Esophagus squamous epithelium (tissue), 5 donors: ENCODE data around the gene STARD7. TPM values are rescaled to one million over a fixed set of nuclear protein-coding genes. Genes with fewer than 3 reads are reported as not detected.

Source experiments
- DNase-seq: peaks from one replicate; lab custom pipeline; 2025; lab: John Stamatoyannopoulos, UW
- H3K27ac ChIP-seq, 4 donors: fragments of 200-600 bp; sonication (generic); one replicate each; pipeline ENCODE4 v1.5.1; 2016 to 2019; ENCODE audit warnings: mild to moderate bottlenecking in 1 of 4
- H3K27me3 ChIP-seq, 4 donors: fragments of 200-600 bp; sonication (generic); 1 replicate in 3 of 4; 2 replicates in 1 of 4; pipeline versions ENCODE4 v1.5.1 to v1.6.0; 2017 to 2021; ENCODE audit warnings: antibody characterized with exemption in 1 of 4
- H3K36me3 ChIP-seq, 3 donors: fragments of 200-600 bp; sonication (generic); one replicate each; pipeline ENCODE4 v1.5.1; 2016 to 2019
- H3K4me1 ChIP-seq, 3 donors: fragments of 200-600 bp; sonication (generic); one replicate each; pipeline ENCODE4 v1.5.1; 2017 to 2019
- H3K4me3 ChIP-seq, 4 donors: fragments of 200-600 bp; sonication (generic); 1 replicate in 3 of 4; 2 replicates in 1 of 4; pipeline ENCODE4 v1.5.1; 2016 to 2019; ENCODE audit warnings: mild to moderate bottlenecking in 2 of 4, moderate library complexity in 1 of 4
- H3K9me3 ChIP-seq, 3 donors: fragments of 200-600 bp; sonication (generic); one replicate each; pipeline ENCODE4 v1.5.1; 2016 to 2019
- POLR2A ChIP-seq, 4 donors: fragments of 450-650 bp; IDR thresholded peaks; one replicate each; pipeline ENCODE4 v1.6.1; 2017; ENCODE audit warnings: antibody characterized with exemption in 4 of 4, mild to moderate bottlenecking in 4 of 4, moderate library complexity in 3 of 4
- WGBS, 2 donors: methylation state at CpG; one replicate each; pipeline ENCODE4 v1.1.5; 2018; 5-methylcytosine and 5-hydroxymethylcytosine counted together
- intact Hi-C: fragments of 100-400 bp; cut with DNase I; formaldehyde crosslinking; loops from one replicate; pipeline ENCODE4 v1.15.0; 2022
- total RNA-seq, 4 donors: library from RNA; depleted of rRNA; stranded (reverse); fragments of >200 nt; gene quantifications; one replicate each; pipeline ENCODE4 v1.1.0, GENCODE V29; 2016
- TF ChIP-seq, protein P1 (sequence below), 6 experiments: fragments of 450-650 bp in 4 of 6; fragments of 200-600 bp in 2 of 6; sonication (generic) in 2 of 6; IDR thresholded peaks; one replicate each; pipeline ENCODE4 v1.5.1; 2016 to 2019; ENCODE audit warnings: antibody characterized with exemption in 6 of 6, mild to moderate bottlenecking in 4 of 6, moderate library complexity in 4 of 6
- donor health status: DM: yes; HTN: yes; CAD: no.

STARD7 gene
- total RNA-seq, 4 donors from 2014 or later: 84.2 to 137 (median 111) TPM

DNA sequence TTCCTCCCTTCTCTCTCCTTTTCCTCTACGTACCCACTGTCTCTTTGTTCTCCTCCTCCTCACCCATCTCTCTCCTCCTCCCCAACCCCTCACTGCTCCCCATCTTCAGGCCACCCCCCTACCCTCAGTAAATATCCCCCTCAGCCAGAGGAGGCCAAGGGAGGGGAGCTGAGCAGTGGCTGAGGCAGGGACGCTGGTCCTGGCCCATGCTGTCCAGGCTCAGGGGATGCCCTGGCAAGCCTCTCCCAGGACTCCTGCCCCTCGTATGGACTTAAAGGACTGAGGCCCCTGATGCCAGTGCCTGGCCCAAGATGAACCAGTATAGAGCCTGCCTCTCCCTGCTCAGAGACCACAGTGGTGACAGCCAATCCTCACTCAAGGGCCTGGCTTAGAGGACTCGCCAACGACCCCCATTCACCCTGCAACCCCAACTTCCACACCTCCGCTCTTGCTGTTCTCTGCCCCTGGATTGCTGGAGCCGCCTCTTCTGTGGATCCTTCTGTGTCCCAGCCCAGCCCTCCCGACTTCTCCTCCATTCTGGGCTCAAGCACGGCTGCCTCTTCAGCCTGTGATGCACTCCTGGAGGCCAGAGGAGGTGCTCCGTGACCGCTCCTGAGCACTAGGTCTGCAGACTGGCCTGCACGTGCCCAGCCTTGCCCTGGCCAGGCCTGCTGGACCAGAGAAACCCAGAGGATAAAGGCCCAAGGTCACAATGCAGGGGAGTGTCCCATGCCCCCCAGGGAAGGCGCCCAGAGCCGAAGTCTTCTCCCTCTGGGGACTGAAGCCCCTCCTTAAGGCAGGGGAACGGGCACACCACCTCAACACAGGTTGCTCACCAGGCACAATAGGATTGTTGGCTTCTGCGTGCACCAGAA, 53.9 kb downstream of the STARD7 start:
- intact Hi-C loops: no loop called here
- Histone ChIP-seq H3K27ac (no peak overlapping the region), H3K9me3 (no peaks in the 10 kb centered on the region), H3K4me3 (no peak overlapping the region), H3K27me3 (peaks cover 0 to 23% (median 0%) of the 10 kb centered on the region in 4 donors), H3K36me3 (no peaks in the 10 kb centered on the region), H3K4me1 (peaks cover 0 to 5% (median 0%) of the 10 kb centered on the region in 3 donors)
- WGBS, 2 donors: 90 to 93% methylated on average over 5 to 6 of the region's 16 CpGs
- DNase-seq: no peak
- TF ChIP-seq POLR2A (IDR thresholded peaks at IDR 0.05): no peak
- TF ChIP-seq, protein P1, sequence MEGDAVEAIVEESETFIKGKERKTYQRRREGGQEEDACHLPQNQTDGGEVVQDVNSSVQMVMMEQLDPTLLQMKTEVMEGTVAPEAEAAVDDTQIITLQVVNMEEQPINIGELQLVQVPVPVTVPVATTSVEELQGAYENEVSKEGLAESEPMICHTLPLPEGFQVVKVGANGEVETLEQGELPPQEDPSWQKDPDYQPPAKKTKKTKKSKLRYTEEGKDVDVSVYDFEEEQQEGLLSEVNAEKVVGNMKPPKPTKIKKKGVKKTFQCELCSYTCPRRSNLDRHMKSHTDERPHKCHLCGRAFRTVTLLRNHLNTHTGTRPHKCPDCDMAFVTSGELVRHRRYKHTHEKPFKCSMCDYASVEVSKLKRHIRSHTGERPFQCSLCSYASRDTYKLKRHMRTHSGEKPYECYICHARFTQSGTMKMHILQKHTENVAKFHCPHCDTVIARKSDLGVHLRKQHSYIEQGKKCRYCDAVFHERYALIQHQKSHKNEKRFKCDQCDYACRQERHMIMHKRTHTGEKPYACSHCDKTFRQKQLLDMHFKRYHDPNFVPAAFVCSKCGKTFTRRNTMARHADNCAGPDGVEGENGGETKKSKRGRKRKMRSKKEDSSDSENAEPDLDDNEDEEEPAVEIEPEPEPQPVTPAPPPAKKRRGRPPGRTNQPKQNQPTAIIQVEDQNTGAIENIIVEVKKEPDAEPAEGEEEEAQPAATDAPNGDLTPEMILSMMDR (IDR thresholded peaks at IDR 0.05): no peak

DNA sequence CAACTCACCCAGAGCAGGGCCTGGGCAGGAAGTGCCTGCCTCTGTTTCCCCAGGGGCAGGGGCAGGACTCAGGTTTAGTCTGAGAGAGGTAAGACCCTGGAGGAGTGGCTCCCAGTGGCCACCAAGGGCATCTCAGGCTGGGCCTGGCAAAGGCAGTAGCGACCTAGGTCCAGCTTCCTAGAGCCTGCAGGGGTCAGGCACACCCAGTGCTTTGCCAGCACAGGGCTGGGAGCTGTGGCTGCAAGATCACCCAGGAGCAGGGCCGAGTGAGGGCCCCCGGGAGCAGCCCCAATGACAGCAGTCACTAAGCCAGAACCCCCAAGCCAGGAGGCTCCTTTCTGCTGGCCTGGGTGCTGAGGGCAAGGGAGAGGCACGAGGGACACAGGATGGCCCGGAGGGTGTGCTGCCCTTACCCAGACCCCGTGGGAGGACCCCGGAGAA, 54.6 kb downstream of the STARD7 start:
- intact Hi-C loops: no loop called here
- H3K36me3 ChIP-seq: no peaks in the 10 kb centered on the region
- H3K4me3 ChIP-seq: no peak overlapping the region
- TF ChIP-seq, protein P1 (IDR thresholded peaks at IDR 0.05): no peak
- no peak for TF ChIP-seq POLR2A (IDR thresholded peaks at IDR 0.05)
- no peak overlapping the region for H3K27ac ChIP-seq
- H3K4me1 ChIP-seq: peaks cover 0 to 6% (median 0%) of the 10 kb centered on the region in 3 donors
- DNase-seq: no peak
- H3K27me3 ChIP-seq: peaks cover 0 to 22% (median 0%) of the 10 kb centered on the region in 4 donors
- no peaks in the 10 kb centered on the region for H3K9me3 ChIP-seq
- 59 to 60% methylated on average over 3 to 4 of the region's 7 CpGs for WGBS, 2 donors

DNA sequence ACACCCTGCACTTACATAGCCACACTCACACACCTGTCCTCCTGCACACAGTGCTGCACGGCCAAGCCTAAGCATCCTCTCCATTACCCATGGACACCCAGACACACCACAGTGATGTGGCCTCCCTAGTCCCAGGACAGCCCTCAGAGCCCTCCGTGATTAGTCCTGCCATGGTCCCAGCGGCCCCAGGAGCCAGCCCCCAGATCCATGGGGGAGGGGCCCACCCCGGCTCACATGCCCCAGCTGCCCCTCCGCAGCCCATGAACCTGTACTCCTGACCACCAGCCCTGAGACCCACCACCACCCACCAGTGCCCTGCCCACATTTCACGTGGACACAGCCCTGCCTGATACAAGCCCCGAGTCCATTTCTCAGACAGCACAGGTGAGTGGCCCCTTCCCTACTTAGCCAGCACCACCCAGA, 55.3 kb downstream of the STARD7 start:
- H3K27ac ChIP-seq: no peak overlapping the region
- no peak for DNase-seq
- no peak overlapping the region for H3K4me3 ChIP-seq
- no peaks in the 10 kb centered on the region for H3K9me3 ChIP-seq
- no peaks in the 10 kb centered on the region for H3K36me3 ChIP-seq
- peaks cover 0 to 15% (median 0%) of the 10 kb centered on the region in 4 donors for H3K27me3 ChIP-seq
- WGBS, 2 donors: 90% methylated on average over 2 of the region's 7 CpGs; no CpG with 5 or more reads in 1 of the 2 donors
- TF ChIP-seq, protein P1 (IDR thresholded peaks at IDR 0.05): no peak
- TF ChIP-seq POLR2A (IDR thresholded peaks at IDR 0.05): no peak
- intact Hi-C loops: no loop called here
- peaks cover 6 to 14% (median 6%) of the 10 kb centered on the region in 3 donors for H3K4me1 ChIP-seq

DNA sequence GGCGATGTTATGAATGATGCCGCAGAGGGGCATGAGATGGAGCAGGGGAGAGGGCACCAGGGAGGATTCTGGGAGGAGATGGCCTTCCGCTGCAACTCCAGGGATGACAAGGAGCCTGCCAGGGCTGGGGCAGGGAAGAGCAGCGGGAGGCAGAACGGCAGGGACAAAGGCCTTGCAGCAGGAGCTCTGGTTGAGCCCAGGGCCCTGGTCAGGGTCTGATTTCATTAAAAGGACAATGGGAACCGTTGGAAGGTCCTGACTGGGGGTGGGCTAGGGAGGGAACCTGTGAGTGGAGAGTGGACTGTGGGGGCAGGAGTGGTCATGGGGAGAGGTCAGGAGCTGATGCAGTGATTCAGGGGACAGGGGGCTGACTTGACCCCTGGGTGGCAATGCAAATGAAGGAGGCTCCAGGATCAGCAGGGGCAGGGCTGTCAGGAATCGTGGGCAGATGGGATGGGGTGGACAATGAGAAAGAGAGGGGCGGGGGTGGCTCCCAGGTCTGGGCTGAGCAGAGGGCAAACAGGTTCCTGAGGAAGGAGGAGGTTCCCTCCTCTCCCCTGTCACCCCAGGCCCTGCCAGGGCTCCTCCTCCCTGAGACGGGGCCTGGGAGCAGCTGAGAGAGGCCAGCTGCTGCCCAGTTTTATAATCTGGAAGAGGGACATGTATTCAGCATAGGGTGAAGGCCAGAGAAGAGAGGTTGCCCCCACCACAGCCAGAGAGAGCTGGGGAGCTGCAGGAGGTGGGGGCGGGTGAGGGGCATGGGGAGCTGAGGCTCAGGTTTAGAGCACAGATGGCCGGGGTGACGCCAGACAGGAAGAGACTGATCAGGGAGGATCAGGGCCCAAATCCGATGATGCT, 56.1 kb downstream of the STARD7 start:
- Histone ChIP-seq H3K4me1 (peaks cover 7 to 19% (median 7%) of the 10 kb centered on the region in 3 donors), H3K27ac (no peak overlapping the region), H3K4me3 (no peak overlapping the region), H3K9me3 (no peaks in the 10 kb centered on the region), H3K36me3 (no peaks in the 10 kb centered on the region), H3K27me3 (peaks cover 0 to 8% (median 0%) of the 10 kb centered on the region in 4 donors)
- no peak for DNase-seq
- intact Hi-C loops: no loop called here
- TF ChIP-seq POLR2A (IDR thresholded peaks at IDR 0.05): no peak
- TF ChIP-seq, protein P1 (IDR thresholded peaks at IDR 0.05): no peak
- 77 to 82% methylated on average over 10 of the region's 13 CpGs for WGBS, 2 donors
